ENCODE measurements around the gene OR5K4. TPM values are rescaled to one million over a fixed set of nuclear protein-coding genes. Genes with fewer than 3 reads are reported as not detected.

Gene OR5K4
- total RNA-seq = not detected

- no peak for ATAC-seq (ENCODE audit: low FRiP score)
Measured at GRCh38 chr3:98353554-98353953, at the start of gene OR5K4. OR5K4 (plus strand) TSS chr3:98353854; CDS start chr3:98353854, 0 bp downstream.

GRCh38 chr3:98322101-98322500, 31.6 kb upstream of the OR5K4 start:
- ATAC-seq (ENCODE audit: low FRiP score) = no peak
- DNase-seq (ENCODE audit: low spot score) = no peak
- no peak for TF ChIP-seq CTCF (IDR thresholded peaks at IDR 0.05)

More at GRCh38 chr3:98353554-98353953, at the start of gene OR5K4:
- no peak for DNase-seq (ENCODE audit: low spot score)
- TF ChIP-seq CTCF (IDR thresholded peaks at IDR 0.05) = no peak

- no peak for DNase-seq (ENCODE audit: low spot score)
- no peak for TF ChIP-seq CTCF (IDR thresholded peaks at IDR 0.05)
- no peak for ATAC-seq (ENCODE audit: low FRiP score)
Measured at GRCh38 chr3:98322686-98323085, 31.0 kb upstream of the OR5K4 start.

- DNase-seq (ENCODE audit: low spot score) = no peak
- no peak for ATAC-seq (ENCODE audit: low FRiP score)
- no peak for TF ChIP-seq CTCF (IDR thresholded peaks at IDR 0.05)
Measured at GRCh38 chr3:98323425-98323824, 30.2 kb upstream of the OR5K4 start.

- TF ChIP-seq CTCF (IDR thresholded peaks at IDR 0.05) = no peak
Measured at GRCh38 chr3:98325055-98325454, 28.6 kb upstream of the OR5K4 start.

GRCh38 chr3:98326105-98326893, 27.4 kb upstream of the OR5K4 start:
- DNase-seq (ENCODE audit: low spot score) (no peak), ATAC-seq (ENCODE audit: low FRiP score) (no peak)
- no peak for TF ChIP-seq CTCF (IDR thresholded peaks at IDR 0.05)

More at GRCh38 chr3:98325055-98325454, 28.6 kb upstream of the OR5K4 start:
- DNase-seq (ENCODE audit: low spot score) = no peak
- ATAC-seq (ENCODE audit: low FRiP score) = no peak

GRCh38 chr3:98326945-98327344, 26.7 kb upstream of the OR5K4 start:
- ATAC-seq (ENCODE audit: low FRiP score) (no peak), DNase-seq (ENCODE audit: low spot score) (no peak)
- no peak for TF ChIP-seq CTCF (IDR thresholded peaks at IDR 0.05)
